K562 (cell line): ENCODE data around the gene CLCN1. TPM values are rescaled to one million over a fixed set of nuclear protein-coding genes. Genes with fewer than 3 reads are reported as not detected.

Experiments used
- BHLHE40 ChIP-seq: IDR thresholded peaks from 2 replicates; pipeline ENCODE4 v1.6.1; 2011; ENCODE audit warnings: low read length, improper control_type of control experiment
- CCNT2 ChIP-seq: IDR thresholded peaks from 2 replicates; pipeline ENCODE4 v1.6.1; 2011; ENCODE audit warnings: borderline replicate concordance, low read depth, mild to moderate bottlenecking, moderate library complexity, mixed read lengths, low read length; ENCODE audit not compliant: insufficient read length; ENCODE audit errors: extremely low read depth
- DIDO1 ChIP-seq: fragments of 450-650 bp; IDR thresholded peaks from 2 replicates; pipeline ENCODE4 v1.6.1; 2016; ENCODE audit warnings: low read depth, missing biosample characterization, missing genetic modification characterization
- E2F4 ChIP-seq: sonication (generic); formaldehyde crosslinking; IDR thresholded peaks from 2 replicates; pipeline ENCODE4 v1.8.0; 2022; ENCODE audit warnings: mild to moderate bottlenecking, low read depth, missing genetic modification reagents
- EGR1 ChIP-seq: fragments of 450-650 bp; conservative IDR thresholded peaks from 2 replicates; pipeline ENCODE4 v1.6.1; 2017; ENCODE audit warnings: mild to moderate bottlenecking
- HCFC1 ChIP-seq: IDR thresholded peaks from 2 replicates; pipeline ENCODE4 v1.6.1; 2012; ENCODE audit warnings: low read depth, low read length, improper control_type of control experiment
- NR2C2 ChIP-seq, 2 experiments: fragments of 200-800 bp in 1 of 2; sonication (Bioruptor generic) in 1 of 2; sonication (generic) in 1 of 2; formaldehyde crosslinking in 1 of 2; IDR thresholded peaks; 2 replicates each; pipeline versions ENCODE4 v1.6.1 to v1.8.0; 2016 to 2022; ENCODE audit warnings: mild to moderate bottlenecking in 1 of 2, missing compliant biosample characterization in 1 of 2, missing genetic modification characterization in 1 of 2, missing genetic modification reagents in 1 of 2
- NRF1 ChIP-seq, 2 experiments: fragments of 450-650 bp; IDR thresholded peaks in 1 of 2; conservative IDR thresholded peaks in 1 of 2; 2 replicates each; pipeline ENCODE4 v1.6.1; 2014; ENCODE audit warnings: mild to moderate bottlenecking in 2 of 2
- PRDM10 ChIP-seq: fragments of 450-650 bp; IDR thresholded peaks from 2 replicates; pipeline ENCODE4 v1.6.1; 2018; ENCODE audit not compliant: partially characterized antibody
- RB1 ChIP-seq: fragments of 450-650 bp; IDR thresholded peaks from 2 replicates; pipeline ENCODE4 v1.6.1; 2017; ENCODE audit warnings: low read depth, mild to moderate bottlenecking
- SRF ChIP-seq, 2 experiments: fragments of 250-450, 450-650 bp in 1 of 2; sonication (Bioruptor Pico) in 1 of 2; sonication (generic) in 1 of 2; formaldehyde crosslinking; IDR thresholded peaks; 2 replicates each; pipeline versions ENCODE4 v1.5.0 to v1.5.1; 2020 to 2022; ENCODE audit warnings: mild to moderate bottlenecking in 1 of 2, missing genetic modification reagents in 1 of 2
- TCFL5 ChIP-seq: fragments of 250-450 bp; sonication (Bioruptor Pico); conservative IDR thresholded peaks from 2 replicates; pipeline ENCODE4 v1.6.1; 2021; ENCODE audit warnings: mild to moderate bottlenecking, moderate library complexity, matching md5 sums
- XRCC5 ChIP-seq: fragments of 200-400 bp; formaldehyde crosslinking; IDR thresholded peaks from 2 replicates; pipeline ENCODE4 v1.6.1; 2017; ENCODE audit warnings: low read depth, mild to moderate bottlenecking, low read length
- ZBTB34 ChIP-seq: fragments of 250-450 bp; sonication (Bioruptor Pico); IDR thresholded peaks from 2 replicates; pipeline ENCODE4 v1.8.0; 2021; ENCODE audit warnings: mild to moderate bottlenecking, moderate library complexity
- ZBTB7A ChIP-seq: IDR thresholded peaks from 2 replicates; pipeline ENCODE4 v1.6.1; 2011; ENCODE audit warnings: low read depth, mild to moderate bottlenecking, low read length, moderate library complexity, borderline replicate concordance; ENCODE audit not compliant: control insufficient read depth
- polyA plus RNA-seq, 8 experiments: library from polyadenylated mRNA; depleted of rRNA in 4 of 8; stranded (reverse) in 5 of 8; unstranded in 3 of 8; fragments of >200 nt; fragmentation: Nextera tagmentation in 2 of 8; fragmentation: Illumina TruSeq in 1 of 8; extraction: Ambion mirVana in 2 of 8; extraction: Trizol in 1 of 8; gene quantifications; 2 replicates each; pipeline versions ENCODE4 v1.2.1 to v1.2.3, GENCODE V29; 2011 to 2014; ENCODE audit warnings: inconsistent platforms in 1 of 8, missing spikeins in 1 of 8
- total RNA-seq, 7 experiments: library from RNA; depleted of rRNA in 6 of 7; stranded (reverse); fragments of >200 nt in 6 of 7; fragmentation: Illumina TruSeq in 2 of 7; extraction: Trizol in 2 of 7; gene quantifications; 2 replicates each; pipeline versions ENCODE4 v1.2.1 to v1.2.3, GENCODE V29; 2011 to 2021; ENCODE audit warnings: low replicate concordance in 1 of 7

Gene CLCN1
- total and polyA plus RNA-seq, 9 of the 15 experiments (the other 6 are each of a cell fraction or from before 2014, with no cell fraction given), result 0.01 to 0.11 (median 0.04) TPM; not detected in 4

- TF ChIP-seq PRDM10, result no peak
- TF ChIP-seq NRF1 (conservative IDR thresholded peaks at IDR 0.05 in 1 of 2, IDR thresholded peaks at IDR 0.05 in 1 of 2), result peak; percentile 78 to 83
- TF ChIP-seq TCFL5 (CRISPR knock-in tag), result no peak
- 0 out of 2 replicates have a peak, but pooled peaks have one; percentile 21 for TF ChIP-seq BHLHE40
- TF ChIP-seq HCFC1, result peak; percentile 30; the same call in 1 of the 2 replicates
- TF ChIP-seq SRF (CRISPR knock-in tag; IDR thresholded peaks at IDR 0.05), result peak in 1 of 2 experiments; percentile 14; a peak in 1 of 4 replicates
- peak; percentile 80 for TF ChIP-seq ZBTB7A
- peak; percentile 96 for TF ChIP-seq RB1
- no peak for TF ChIP-seq ZBTB34 (CRISPR knock-in tag)
- TF ChIP-seq DIDO1 (tag), result no peak
- 0 out of 2 replicates have a peak, but pooled peaks have one; percentile 21 for TF ChIP-seq E2F4 (CRISPR knock-in tag)
- TF ChIP-seq XRCC5, result peak; percentile 88
- TF ChIP-seq CCNT2, result peak; percentile 59
- peak; percentile 9 for TF ChIP-seq EGR1
- 0 out of 2 replicates have a peak, but pooled peaks have one; percentile 54 for TF ChIP-seq NR2C2 (CRISPR knock-in tag; IDR thresholded peaks at IDR 0.05)
- TF ChIP-seq NR2C2 (tag; IDR thresholded peaks at IDR 0.05), result no peak
These were observed 29.6 kb downstream of the CLCN1 start (continued) for GRCh38 chr7:143345428-143345900.
